HG03432 (cell line): ENCODE results near the gene TMEM117.
"Not testable (repeated sequence)": the region's sequence is repeated elsewhere in the genome, so short reads cannot be mapped to it uniquely, and the experiment has no call there.

ENCODE experiments used
- ATAC-seq: cut with Tn5 transposase; IDR thresholded peaks from one replicate; pipeline ENCODE4 v1.9.1; 2021; ENCODE audit warnings: mild to moderate bottlenecking, moderate library complexity; ENCODE audit not compliant: unreplicated experiment

The TMEM117 gene

DNA sequence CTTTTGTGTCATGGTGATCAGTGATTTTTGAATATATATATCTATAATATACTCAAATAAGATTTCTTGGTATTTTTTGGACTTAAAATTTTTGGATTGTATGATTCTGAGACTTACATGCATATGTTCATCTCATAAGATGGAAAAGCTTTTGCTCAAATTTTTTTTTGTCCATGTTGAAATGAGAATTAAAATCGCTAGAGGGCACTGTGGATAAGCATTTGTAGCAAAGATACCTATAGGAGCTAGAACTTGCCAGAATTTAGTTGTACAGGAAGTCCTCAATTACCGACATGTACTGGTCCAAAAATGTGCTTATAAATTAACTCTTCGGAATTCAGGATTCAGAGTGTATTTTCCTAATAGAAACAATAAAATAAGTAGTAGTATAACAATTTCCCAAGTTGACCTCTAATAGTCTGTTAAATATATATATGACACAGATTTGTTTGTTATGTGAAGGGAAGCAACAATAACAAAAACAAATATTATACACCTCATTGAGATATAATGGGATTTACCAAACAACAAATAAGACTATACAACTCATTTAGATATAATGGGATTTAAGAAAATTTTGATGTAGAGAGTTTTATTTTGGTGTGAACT, 179.6 kb downstream of the TMEM117 start:
- ATAC-seq = peak; percentile 85

DNA sequence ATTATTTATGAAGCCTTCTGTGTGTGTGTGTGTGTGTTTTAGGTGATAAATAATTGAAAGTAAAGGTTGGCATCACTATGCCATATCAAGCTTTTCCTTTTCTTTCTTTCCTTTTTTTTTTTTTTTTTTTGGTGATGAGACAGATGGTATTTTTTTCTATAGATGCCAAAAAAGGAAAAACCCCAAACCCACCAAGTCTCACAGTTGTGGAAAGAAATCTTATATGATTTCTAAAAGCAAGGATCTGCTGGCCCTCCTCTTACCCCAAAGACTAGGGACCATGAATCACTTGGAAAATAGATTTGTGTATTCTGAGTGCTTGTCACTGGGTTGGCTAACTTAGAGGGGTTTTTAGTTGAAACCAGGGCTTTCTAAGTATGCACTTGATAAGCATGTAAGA, 181.3 kb downstream of the TMEM117 start:
- ATAC-seq = no peak

DNA sequence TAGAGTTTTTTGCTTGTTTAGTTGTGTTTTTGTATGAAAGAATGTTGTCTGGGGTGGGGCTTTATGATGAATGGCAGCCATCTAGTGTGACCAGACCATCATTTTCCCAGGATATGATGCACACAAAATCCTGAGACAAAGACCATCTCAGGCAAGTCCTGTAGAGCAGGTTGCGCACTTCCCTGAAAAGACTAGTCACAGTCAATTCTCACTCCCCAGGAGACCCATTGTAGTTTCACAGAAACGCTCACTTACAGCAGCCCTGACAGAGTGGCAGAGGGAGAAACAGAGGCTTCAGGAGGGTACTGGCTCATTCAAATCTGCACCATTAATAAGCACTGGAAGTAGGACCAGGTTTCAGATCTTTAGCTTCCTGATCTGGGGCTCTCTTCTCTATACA, 183.2 kb downstream of the TMEM117 start:
- ATAC-seq = no peak

DNA sequence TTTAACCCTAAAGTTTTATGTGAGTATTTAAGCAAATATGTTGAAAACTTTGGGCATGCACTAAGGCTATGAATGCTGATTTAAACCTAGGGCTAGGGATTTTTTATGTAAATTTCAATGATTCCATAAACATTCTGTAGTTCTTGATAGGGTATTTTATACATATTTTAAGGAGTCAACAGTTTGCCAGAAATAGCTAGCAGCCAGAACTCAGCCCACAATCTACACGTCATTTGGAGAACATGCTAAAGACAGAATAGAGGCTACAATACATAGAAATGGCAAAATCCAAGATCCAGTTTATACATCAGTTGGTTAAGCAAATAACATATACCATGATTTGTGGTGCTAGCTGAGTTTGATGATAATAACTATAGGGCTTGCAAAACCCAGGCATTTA, 184.7 kb downstream of the TMEM117 start:
- ATAC-seq = no peak

DNA sequence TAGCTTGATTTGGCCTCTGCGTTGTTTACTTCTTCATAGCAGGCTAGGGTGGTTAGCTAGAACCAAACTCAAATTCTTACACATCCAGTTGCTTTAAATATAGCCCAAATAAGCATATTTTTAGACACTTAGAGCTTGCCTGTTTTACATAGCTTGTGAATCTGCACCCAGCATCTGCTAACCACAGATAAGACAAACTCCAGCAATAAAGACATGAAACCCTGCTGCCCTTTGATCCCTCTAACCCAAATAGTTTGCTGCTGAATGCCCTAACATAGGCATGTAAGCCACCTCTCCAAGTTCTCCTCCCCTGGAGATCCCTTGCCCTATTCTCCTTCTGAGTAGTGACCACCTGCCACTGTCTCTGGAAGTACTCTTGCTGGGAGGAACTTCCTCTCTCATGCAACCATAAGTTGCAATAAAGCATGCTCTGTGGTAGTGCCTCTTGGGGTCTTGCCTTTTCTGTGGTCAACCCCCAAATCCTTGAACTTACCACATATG, 185.6 kb downstream of the TMEM117 start:
- ATAC-seq = peak; percentile 89

DNA sequence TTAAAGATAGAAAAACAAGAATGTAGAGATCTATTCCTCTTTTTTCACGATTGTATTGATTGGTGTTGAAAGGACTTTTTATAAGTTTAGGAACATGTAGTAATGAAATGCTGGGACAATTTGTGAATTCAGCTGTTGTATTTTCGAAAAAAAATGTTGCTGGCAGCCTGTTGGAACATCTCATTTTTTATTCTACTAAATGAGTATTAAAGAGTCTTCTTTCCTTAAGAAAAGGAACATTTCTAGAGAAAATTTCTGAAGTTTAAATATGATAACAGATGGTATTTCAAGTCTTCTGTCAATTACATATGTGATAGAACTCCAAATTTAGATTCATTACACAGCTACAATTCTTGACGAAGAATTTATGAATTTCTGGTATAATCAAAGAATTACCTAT, 189.6 kb downstream of the TMEM117 start:
- no peak for ATAC-seq

DNA sequence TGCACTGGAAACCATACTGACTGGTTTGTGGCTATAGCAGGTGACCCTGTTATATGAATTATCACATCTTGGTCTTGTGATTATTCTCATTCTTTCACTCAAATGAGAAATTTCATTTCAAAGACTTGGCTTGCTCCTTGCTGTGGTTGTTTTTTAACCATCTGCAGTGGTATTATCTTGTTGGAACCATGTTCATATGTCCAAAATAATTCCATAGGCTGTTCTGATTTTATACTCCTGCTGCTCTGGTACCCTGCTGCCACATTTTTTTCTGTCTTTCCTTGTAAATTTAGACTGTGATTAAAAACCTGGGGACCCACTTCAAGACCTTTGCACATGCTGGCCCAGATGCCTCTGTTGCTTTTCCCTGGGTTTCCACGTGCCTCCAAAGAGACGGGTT, 190.2 kb downstream of the TMEM117 start:
- ATAC-seq = no peak

DNA sequence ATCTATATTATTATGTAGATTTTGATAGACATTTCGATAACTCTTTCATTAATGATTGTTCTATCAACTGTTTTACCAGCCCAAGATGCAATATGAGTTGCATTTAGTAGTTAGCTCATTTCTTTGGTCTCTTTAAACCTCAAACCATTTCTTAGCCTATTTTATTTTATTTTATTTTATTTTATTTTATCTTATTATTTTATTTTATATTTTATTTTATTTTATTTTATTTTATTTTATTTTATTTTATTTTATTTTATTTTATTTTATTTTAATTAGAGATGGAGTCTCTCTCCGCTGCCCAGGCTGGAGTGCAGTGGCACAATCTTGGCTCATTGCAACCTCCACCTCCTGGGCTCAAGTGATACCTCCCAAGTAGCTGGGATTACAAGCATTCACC, 191.0 kb downstream of the TMEM117 start:
- not testable (repeated sequence) for ATAC-seq

DNA sequence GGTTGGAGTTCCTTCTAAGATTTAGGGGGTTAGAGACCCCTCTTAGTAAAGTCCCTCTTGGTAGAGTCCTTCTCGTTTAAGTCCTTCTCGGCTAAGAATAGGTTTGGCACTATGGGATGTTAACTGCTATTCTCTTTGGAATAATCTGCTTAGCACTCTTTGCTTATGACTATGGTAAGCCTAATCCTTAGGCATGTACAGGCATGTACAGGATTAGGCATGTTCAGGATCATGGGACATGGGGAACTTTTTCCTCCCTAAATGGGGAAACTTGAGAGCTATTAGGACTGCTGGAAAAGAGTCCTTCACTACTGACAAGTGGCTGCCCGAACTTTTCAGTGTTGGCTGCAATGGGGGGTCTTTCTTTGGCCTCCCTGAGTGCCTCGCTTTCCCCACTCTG, 193.3 kb downstream of the TMEM117 start:
- ATAC-seq = no peak

DNA sequence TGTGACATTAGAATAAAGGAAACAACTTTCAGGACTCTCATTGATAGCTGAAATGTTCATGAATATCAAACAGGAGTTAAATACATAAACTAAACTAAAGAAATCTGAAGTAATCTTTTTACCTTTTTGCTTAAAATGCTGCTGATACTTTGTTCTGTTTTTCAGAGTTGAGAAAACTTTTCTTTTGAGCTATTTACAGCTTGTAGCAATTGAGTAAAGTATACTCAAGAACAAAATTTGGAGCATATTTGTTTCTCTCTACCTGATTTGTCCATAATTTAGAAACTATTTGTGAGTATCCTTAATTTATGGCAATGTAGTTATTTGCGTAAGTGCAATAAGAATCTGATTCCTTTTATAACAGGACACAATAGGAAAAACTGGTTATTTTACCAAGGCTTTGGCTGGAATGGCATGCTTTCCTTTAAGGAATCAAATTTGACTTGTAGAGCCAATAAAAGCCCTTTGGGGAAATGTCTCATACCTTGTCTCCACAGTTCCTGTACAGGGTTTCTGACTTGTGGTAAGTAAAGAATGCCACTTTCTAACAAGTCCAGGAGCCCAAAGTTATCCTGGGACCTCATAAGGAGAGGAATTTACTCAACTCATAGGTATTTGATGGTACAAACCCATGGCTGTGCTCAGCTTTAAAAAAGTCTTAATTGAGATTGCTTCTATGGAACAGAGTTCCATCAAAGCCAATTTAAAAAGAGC, 195.7 kb downstream of the TMEM117 start:
- ATAC-seq = no peak

DNA sequence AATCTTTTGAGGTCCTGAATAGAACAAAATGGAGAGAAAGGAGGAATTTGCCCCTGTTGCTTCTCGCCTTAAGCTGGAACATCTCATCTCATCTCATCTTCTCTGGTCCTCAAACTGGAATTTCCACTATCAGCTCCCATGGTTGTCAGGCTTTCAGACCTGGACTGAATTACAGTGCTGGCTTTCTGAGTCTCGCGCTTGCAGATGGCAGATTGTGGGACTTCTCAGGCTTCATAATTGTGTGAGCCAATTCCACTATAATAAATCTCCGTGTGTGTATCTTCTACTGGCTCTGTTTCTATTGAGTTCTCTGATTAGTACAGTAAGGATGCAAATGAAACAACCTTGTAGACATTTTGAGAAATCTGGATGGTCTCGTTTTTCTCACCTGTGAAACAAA, 199.0 kb downstream of the TMEM117 start:
- no peak for ATAC-seq

DNA sequence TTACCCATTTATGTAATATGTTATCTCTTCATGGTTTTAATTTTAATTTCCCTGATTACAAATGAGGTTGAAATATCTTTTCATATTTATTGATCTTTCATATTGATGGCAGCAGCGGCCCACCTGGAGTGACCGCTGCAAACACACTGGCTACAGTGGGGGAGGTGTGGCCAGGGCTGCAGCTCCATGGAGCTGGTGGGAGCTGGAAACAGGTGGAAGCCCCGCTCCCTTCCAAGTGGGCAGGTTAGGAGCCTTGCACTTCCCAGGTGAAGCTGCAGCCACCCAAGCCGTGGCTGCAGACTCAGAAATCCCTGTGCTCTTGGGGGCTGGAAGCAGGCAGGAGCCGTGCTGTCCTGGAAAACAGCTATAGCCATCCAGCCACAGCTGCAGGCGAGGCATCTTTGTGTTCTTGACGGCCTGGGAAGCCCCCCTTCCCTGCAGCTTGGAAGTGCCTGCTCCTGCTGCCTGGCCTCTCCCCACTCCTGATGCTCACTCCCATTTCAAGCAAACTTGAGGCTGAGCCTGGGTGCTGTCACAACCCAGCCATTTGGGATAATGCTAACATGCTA, 201.1 kb downstream of the TMEM117 start:
- no peak for ATAC-seq

DNA sequence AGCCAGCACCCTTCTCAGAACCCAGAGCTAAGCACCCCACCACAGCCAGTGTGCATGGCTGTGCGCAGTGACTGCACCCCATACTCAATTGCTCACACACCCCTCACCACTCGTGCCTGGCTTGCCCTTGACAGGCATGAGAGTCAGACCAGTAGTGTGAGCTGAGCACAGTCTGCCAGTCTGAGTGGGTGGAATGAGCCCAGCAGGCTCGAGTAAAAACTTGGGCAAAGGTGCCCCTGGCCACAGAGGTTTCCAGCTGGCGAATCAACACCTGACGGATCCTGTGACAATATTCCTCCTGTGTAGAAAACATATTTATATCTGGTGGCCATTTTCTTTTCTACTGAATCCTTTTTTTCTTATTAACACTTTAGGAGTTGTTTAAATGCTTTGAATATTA, 202.5 kb downstream of the TMEM117 start:
- no peak for ATAC-seq

DNA sequence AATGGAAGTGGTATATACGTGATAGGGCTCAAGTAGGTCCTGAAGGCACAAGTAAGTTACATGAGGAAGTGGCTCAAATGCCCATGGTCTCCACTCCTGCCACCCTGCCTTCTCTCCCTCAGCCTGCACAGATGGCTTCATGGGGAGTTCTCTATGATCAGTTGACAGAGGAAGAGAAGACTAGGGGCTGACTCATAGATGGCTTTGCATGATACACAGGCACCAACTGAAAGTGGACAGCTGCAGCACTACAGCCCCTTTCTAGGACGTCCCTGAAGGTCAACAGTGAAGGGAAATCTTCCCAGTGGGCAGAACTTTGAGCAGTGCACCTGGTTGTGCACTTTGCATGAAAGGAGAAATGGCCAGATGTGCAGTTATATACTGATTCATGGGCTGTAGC, 208.6 kb downstream of the TMEM117 start:
- not testable (repeated sequence) for ATAC-seq

DNA sequence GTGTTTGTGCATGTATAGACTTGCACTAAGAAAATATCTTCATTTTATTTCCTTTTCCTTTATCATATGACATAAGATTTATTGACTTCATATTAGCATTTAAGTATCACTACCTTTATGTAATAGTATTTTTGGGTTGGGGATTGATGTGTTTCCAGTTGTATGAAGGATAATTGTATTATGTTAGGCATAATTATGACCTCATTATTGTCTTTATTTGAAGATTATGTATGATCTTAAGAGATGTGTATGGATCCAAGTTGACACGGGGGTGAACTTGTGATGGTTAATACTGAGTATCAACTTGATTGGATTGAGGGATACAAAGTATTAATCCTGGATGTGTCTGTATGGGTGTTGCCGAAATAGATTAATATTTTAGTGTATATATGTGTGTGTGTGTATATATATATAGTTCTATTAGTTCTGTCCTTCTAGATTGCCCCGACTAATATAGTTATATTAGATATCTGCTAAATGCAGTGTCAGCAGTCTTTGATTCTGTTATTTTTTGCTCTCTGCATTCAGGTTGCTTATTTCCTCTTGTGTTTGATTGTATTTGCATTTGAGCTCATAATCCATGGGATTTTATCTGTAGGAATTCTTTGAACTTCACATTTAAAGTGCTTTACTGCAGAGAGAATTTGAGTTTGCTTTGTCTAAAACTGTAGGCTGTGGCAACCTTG, 211.0 kb downstream of the TMEM117 start:
- no peak for ATAC-seq

DNA sequence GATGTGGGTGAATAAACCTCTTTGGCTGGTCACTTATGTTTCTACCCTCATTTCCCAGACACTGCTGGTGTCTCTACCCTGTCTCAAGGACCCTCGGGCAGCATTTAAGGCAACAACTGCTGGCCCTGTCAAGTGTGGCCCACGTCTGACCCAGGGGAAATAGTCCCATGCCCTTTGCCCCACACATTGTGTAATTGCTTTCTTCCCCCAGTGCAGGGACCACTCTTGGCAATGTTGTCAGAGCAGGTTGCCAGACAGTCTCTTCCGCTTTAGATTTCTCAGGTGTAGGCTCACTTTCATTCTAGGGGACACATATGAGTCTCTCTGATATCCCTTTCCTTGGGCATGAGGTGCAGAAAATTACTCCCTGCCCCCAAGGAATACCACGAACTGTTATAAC, 216.7 kb downstream of the TMEM117 start:
- no peak for ATAC-seq

DNA sequence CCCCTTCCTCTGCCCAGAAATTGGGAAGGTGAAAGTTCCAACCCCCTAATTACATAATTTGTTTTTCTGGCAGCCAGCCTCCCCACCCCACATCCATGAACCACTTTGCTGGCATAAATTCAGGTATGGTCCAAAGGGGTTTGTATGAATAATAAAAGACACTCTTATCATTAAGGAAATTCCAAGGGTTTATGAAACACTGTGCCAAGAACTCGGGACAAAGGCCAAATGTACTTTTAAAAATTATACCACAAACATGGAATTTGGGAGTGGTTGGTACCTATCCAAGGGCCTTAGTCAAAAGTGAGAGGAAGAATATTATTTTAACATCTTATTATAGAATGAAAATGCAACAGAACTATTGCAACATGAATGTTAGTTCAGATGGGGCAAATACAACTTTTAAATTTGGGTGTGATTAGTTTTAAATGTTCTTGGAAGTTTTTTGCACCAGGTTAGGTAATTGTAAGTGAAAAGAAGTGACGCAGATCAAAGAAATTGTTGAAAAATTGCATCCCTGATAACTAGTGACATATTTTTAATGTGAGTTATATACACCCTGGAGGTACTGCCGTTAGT, 217.8 kb downstream of the TMEM117 start:
- ATAC-seq = no peak

DNA sequence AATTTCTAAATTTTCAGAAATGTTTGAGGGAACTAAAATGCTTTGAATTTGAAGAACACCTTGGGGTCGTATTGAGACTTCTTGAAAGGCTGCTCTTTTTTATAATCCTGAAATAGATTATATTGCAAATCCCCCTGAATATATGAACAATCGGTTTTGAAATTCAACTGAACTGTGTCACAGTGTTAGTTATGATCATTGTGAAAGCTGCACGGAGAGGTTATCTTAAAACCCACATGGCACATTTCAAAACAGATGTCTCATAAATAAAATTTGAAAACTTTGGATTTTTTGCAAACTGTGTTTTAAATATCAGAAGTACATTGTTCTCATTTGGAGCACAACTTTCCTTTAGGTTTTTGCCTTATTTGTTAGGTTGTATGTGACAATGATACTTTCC, 218.4 kb downstream of the TMEM117 start:
- ATAC-seq = no peak

DNA sequence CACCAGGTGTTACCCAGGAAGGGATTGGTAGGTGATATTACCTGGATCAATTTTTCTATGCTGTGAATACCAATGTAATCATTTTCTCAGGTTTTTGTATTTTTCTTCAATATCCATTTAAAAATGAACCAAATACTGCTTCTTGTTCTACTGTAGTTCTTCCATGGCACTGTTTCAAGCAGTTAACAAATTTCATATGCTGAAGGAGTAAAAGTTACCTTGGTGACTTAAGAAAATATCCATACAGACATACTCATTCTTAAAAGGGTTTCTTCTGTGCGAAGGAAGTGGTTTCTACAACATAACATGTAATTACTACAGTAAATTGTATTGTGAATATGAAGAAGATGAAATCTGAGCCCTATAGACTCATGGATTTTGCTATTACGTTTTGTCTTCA, 222.5 kb downstream of the TMEM117 start:
- no peak for ATAC-seq

DNA sequence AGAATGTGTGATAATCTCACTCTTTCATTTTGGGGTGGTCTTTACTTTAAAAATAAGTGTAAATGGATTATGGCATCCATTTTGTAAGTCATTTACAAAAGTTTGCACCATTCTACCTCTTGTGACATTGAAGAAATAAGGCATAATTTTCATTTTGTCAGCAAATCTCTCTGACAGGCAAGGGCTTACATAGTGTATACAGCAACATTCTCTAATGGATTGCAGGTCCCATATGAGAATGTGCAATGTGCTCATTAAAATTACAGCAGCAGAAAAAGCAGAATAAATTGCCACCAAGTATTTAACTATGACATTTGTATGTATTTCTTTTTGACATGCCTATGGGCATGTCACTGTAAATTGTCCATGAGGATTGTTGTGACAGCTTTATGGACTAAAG, 223.6 kb downstream of the TMEM117 start:
- no peak for ATAC-seq

DNA sequence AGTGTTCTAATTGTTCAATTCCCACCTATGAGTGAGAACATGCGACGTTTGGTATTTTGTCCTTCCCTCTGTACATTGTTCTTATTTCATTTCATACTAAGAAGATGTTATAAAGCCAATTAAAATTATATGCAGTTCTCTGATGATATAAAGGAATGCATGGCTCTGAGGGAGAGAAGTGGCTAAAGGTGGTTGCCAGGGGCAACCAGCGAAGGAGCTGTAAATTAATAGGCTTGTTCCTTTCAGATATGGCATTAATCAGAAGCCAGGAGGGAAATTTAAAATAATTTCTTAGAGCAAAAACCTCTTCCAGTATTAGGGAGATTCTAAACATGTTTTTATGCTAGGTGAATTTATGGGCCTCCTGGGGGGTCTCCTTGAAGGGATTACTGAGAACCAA, 227.8 kb downstream of the TMEM117 start:
- no peak for ATAC-seq
